Stimulated activated naive B cell treated with anti-CD40 and anti-IgM and Interleukin-4, amounts not matched to agents 10 μg/mL and 1 μg/mL and 100 μg/mL, for 72 hours (primary cell): ENCODE results near the gene KCNMA1.
"Not testable (repeated sequence)": the region's sequence is repeated elsewhere in the genome, so short reads cannot be mapped to it uniquely, and the experiment has no call there.

Experiments used
- ATAC-seq, 2 donors: fragments of 150-1000 bp; cut with Tn5 transposase; replicated peaks; 2 replicates each; pipeline ENCODE4 v1.10.0; 2021; ENCODE audit warnings: moderate library complexity in 1 of 2
- DNase-seq: peaks from one replicate; pipeline ENCODE4 v3.0.0; 2021
- H3K27ac Mint-ChIP-seq: one replicate; pipeline ENCODE4 v1.8.0; 2022; ENCODE audit warnings: mild to moderate bottlenecking, mixed read lengths
- H3K27me3 Mint-ChIP-seq, 2 donors: one replicate each; pipeline ENCODE4 v1.8.0; 2022; ENCODE audit warnings: mixed read lengths in 2 of 2
- H3K36me3 Mint-ChIP-seq, 2 donors: one replicate each; pipeline ENCODE4 v1.8.0; 2022; ENCODE audit warnings: mixed read lengths in 2 of 2, mild to moderate bottlenecking in 1 of 2
- H3K4me1 Mint-ChIP-seq, 2 donors: one replicate each; pipeline ENCODE4 v1.8.0; 2022; ENCODE audit warnings: mixed read lengths in 2 of 2, mild to moderate bottlenecking in 1 of 2
- H3K4me3 Mint-ChIP-seq, 2 donors: one replicate each; pipeline ENCODE4 v1.8.0; 2022; ENCODE audit warnings: mild to moderate bottlenecking in 2 of 2, mixed read lengths in 2 of 2, moderate library complexity in 1 of 2
- H3K9me3 Mint-ChIP-seq, 2 donors: one replicate each; pipeline ENCODE4 v1.8.0; 2022; ENCODE audit warnings: mixed read lengths in 2 of 2, mild to moderate bottlenecking in 1 of 2

The KCNMA1 gene

DNA sequence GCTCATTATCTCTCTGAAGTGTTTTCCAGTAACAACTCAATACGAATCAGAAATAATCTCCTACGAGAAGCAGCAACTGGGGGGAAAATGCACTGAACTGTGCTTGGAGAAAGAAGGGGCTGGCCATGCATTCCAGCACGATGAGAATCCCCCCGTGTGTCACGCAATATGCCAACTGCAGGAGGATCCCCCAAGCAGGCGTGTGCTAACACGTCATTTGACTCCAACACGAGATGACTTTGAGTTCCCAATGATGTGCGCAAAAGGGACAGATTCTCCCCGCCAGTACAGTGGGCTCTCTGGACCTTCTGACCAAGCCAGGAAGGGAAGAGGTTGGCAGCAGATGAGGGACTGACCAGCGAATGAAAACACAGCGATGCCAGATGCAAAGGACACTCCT, 105.5 kb downstream of the KCNMA1 start:
- ATAC-seq (no peak), DNase-seq (no peak)
- H3K27me3 Mint-ChIP-seq: peaks cover 10 to 12% of the 10 kb centered on the region in 2 donors
- H3K9me3 Mint-ChIP-seq: no peaks in the 10 kb centered on the region
- H3K27ac Mint-ChIP-seq: no peak overlapping the region
- peaks cover 5 to 11% of the 10 kb centered on the region in 2 donors for H3K4me1 Mint-ChIP-seq
- no peaks in the 10 kb centered on the region for H3K36me3 Mint-ChIP-seq
- no peak overlapping the region for H3K4me3 Mint-ChIP-seq

DNA sequence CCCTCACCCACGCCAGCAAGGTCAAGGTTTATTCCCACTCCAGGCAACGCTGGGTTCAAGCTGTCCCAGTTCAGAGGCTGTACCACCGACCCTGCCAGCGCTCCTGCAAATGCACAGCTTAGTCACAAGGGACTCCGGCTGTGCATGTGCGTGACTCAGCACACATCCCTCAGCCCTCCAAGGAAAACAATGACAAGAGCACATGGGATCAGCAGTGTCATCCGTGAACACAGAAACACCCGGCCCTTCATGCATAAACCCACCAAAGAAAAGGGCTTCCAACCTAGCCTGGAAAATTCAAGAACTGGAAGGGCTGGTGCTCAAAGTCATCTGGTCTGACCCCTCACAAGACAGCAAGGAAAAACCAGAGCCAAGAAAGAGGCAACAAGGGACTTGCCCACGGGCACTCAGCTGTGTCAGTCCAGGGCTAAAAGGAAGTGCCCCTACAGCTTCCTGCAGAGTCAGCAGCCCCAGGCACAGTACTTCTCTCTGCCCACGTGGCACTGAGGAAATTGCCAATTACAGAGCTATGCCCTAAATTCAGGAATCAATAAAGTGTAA, 106.1 kb downstream of the KCNMA1 start:
- H3K27ac Mint-ChIP-seq: no peak overlapping the region
- no peak for DNase-seq
- no peaks in the 10 kb centered on the region for H3K36me3 Mint-ChIP-seq
- ATAC-seq: peak in 1 of 2 donors; percentile 53
- H3K4me3 Mint-ChIP-seq: no peak overlapping the region
- peaks cover 5 to 11% of the 10 kb centered on the region in 2 donors for H3K4me1 Mint-ChIP-seq
- H3K27me3 Mint-ChIP-seq: peaks cover 10 to 12% of the 10 kb centered on the region in 2 donors
- no peaks in the 10 kb centered on the region for H3K9me3 Mint-ChIP-seq

DNA sequence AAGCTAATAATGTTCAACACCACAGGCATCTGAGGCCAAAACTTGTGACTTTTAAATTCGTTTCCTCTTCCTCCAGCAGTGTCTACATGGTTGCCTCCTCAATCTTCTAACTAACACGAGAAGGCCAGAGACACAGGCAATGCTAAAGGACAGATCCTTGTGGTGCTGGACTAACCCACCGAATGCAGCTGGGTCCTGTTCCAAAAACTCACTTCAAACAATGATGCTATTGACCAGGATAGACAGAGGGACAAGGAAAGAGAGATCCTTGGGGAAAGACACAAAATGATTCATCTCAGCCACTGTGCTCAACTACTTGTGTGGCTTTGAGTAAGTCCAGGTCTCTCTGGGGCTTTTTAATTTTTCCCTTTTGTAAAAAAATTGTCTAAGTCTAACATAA, 107.6 kb downstream of the KCNMA1 start:
- Mint-ChIP-seq H3K36me3 (no peaks in the 10 kb centered on the region), H3K4me1 (peaks cover 5 to 11% of the 10 kb centered on the region in 2 donors), H3K4me3 (no peak overlapping the region), H3K9me3 (no peaks in the 10 kb centered on the region), H3K27ac (no peak overlapping the region), H3K27me3 (peaks cover 5 to 10% of the 10 kb centered on the region in 2 donors)
- DNase-seq: no peak
- ATAC-seq: no peak

DNA sequence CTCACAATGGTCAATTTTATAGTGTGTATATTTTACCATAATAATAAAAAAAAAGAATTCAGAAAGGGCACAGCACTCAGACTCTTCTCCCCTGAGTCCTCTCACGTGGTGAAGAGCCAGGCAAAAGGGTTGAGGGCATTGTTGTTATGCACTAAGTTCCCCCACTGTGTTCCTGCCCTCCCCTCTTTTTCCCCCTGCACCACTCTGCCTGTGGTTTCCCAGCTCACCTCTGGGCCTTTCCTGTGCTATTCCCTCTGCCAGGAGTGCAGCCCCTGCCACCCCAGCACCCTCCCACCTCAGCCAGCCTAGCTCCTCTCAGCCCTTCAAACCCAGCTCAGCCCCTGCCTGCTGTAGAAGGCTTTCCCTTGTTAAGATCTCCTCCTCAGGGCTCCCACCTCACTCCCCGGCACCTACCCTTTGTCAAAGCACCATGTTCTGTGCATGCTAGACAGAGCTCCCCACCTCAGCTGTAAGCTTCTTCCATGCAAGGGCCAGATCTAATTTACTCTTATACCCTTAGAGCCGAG, 108.5 kb downstream of the KCNMA1 start:
- DNase-seq (no peak), ATAC-seq (no peak)
- Mint-ChIP-seq H3K36me3 (no peaks in the 10 kb centered on the region), H3K9me3 (no peaks in the 10 kb centered on the region), H3K4me1 (peaks cover 5 to 11% of the 10 kb centered on the region in 2 donors), H3K4me3 (no peak overlapping the region), H3K27ac (no peak overlapping the region), H3K27me3 (peaks cover 0 to 5% of the 10 kb centered on the region in 2 donors)

DNA sequence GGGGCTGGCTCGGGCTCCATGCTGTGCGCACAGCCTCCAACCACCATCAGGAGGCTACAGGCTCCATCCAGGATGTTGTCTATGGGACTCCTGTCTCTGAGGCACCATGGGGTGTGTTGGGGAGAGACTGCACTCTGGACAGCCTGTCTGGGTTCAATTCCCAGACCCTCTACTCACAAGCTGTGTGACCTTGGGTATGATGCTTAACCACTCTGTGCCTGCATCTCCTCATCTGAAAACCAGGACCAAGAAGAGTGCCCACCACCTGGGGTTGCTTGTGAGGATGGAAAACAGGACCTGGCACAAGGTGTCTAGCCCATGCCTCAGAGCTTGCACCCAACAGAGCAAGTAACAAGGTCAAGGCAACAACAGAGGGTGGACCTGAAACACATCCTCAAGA, 109.8 kb downstream of the KCNMA1 start:
- no peak for ATAC-seq

DNA sequence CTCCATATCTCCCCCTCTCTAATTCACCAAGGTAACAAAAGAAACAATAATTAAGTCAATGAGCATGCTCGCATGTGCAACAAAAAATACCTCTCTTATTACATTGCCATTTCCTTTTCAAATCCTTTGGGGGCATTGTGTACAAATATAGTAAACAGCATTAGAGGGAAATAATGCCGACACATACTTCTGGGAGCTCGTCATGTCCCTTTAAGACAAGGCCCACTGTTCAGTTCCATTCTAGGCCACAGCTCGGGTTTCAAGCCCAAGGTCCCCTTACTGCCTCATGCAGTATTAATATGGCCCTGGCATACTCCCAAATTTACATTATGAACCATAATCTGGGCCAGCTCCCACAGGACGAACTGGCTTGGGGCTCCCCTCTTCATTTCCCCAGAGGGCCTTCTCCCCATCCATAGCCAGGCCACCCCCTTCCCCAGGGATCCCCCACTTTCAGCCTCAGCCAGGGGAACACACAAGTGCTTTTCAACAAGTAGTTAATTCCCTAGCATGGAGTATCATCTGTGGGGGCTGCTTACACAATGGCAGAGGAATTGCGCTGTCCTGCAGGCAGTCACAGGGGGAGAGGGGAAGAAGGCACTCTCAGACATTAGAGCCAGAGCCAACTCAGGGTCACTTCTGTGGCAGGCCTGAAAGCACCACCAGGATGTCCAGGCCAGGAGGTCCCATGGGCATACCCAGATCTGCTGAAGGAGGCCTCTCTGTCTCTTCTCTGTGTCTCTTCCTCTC, 110.6 kb downstream of the KCNMA1 start:
- Mint-ChIP-seq H3K4me3 (no peak overlapping the region), H3K27ac (no peak overlapping the region), H3K9me3 (no peaks in the 10 kb centered on the region), H3K4me1 (peaks cover 5 to 11% of the 10 kb centered on the region in 2 donors), H3K27me3 (no peaks in the 10 kb centered on the region), H3K36me3 (no peaks in the 10 kb centered on the region)
- DNase-seq (no peak), ATAC-seq (no peak)

More for the DNA sequence above, 109.8 kb downstream of the KCNMA1 start:
- no peak for DNase-seq
- Mint-ChIP-seq H3K4me3 (no peak overlapping the region), H3K36me3 (no peaks in the 10 kb centered on the region), H3K9me3 (no peaks in the 10 kb centered on the region), H3K27me3 (no peaks in the 10 kb centered on the region), H3K27ac (no peak overlapping the region), H3K4me1 (peaks cover 5 to 11% of the 10 kb centered on the region in 2 donors)

DNA sequence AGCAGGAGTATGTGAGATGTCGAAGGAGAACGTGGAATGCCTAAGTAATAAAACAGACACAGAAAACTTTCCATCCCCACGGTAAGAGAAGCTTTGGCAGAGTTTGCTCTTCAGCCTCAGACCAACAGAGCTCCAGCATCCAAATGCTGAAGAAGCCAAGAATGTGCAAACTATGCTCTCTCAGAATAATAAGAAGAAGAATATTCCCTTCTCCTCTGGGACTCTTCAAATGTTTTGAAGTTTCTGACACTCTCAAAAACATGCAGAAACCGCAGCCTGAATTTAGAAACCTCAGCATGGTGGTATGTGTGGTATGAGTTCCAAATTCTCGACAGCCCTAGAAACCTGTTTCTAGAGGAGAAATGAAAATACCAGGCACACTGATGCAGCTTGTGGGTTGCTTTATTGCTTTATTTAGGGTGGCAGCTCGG, 113.3 kb downstream of the KCNMA1 start:
- no peak for ATAC-seq
- Mint-ChIP-seq H3K27me3 (peaks cover 4 to 7% of the 10 kb centered on the region in 2 donors), H3K4me3 (no peak overlapping the region), H3K27ac (no peak overlapping the region), H3K36me3 (no peaks in the 10 kb centered on the region), H3K9me3 (peaks cover 2 to 5% of the 10 kb centered on the region in 2 donors), H3K4me1 (no peaks in the 10 kb centered on the region)
- no peak for DNase-seq

DNA sequence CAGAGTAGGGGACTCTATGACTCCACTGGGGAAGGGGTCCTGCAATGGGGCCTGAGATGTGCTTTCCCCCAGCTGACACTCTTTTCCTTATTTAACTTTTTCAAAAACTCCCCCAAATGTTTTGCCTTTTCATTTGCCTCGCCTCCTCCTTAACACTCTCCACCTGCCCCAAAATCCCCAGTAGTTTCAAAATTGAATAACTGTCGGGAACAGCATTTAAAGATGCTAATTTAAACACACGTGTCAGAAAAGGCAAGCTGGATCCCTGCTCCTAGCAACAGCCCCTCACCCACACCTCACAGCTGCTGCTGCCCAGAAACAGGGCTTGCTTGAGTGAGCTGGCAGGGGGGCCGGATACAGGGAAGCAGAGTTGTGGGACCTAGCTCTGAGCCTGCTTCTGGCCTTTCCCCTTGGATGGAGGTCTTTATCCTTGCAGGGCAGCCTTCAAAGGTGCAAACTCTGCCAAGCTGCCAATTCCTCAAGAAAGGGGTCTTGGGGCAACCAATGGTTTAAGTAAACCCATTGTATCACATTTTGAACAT, 115.3 kb downstream of the KCNMA1 start:
- ATAC-seq: no peak
- no peak for DNase-seq
- Mint-ChIP-seq H3K36me3 (no peaks in the 10 kb centered on the region), H3K4me1 (no peaks in the 10 kb centered on the region), H3K9me3 (peaks cover 2 to 5% of the 10 kb centered on the region in 2 donors), H3K27me3 (peaks cover 4 to 7% of the 10 kb centered on the region in 2 donors), H3K27ac (no peak overlapping the region), H3K4me3 (no peak overlapping the region)

DNA sequence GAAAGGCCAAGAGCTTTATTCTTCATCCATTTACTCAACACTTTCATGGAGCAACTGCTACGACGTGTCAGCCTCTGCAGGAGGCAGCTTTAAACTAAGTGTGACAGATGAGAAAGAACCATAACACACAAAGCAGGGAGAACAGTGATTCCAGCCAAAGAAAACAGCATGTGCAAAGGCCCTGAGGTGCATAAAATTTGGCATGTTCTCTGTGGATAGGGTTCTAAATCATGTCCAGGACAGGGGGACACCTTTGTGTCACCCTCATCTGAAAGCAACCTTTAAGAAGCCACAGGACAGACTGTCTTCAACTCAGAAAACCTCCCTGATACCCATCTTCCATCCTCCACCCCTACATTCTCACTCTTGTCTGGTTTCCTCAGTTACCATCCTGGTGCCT, 116.6 kb downstream of the KCNMA1 start:
- H3K36me3 Mint-ChIP-seq: no peaks in the 10 kb centered on the region
- DNase-seq (no peak), ATAC-seq (no peak)
- H3K9me3 Mint-ChIP-seq: peaks cover 2 to 5% of the 10 kb centered on the region in 2 donors
- no peak overlapping the region for H3K27ac Mint-ChIP-seq
- H3K4me3 Mint-ChIP-seq: no peak overlapping the region
- no peaks in the 10 kb centered on the region for H3K4me1 Mint-ChIP-seq
- peaks cover 4 to 16% of the 10 kb centered on the region in 2 donors for H3K27me3 Mint-ChIP-seq

DNA sequence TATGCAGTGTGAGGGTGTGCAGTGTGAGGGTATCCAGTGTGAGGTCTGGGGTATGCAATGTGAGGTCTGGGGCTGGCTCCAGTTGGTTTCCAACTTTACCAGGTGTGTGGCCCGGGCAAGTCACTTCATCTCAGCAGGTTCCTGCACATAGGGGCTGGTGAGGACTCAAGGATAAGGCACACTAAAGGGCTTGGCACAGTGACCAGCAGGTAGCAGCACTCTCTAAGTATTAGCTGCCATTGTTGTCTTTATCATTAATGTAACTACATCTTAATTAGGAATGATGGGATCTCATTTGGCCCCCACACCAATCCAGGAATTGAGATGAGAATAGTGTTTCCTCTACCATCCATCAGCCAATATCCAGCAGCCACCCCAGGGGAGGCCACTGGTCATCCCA, 117.3 kb downstream of the KCNMA1 start:
- Mint-ChIP-seq H3K4me3 (no peak overlapping the region), H3K36me3 (no peaks in the 10 kb centered on the region), H3K27me3 (peaks cover 4 to 17% of the 10 kb centered on the region in 2 donors), H3K4me1 (no peaks in the 10 kb centered on the region), H3K27ac (no peak overlapping the region), H3K9me3 (peaks cover 2 to 5% of the 10 kb centered on the region in 2 donors)
- no peak for ATAC-seq
- no peak for DNase-seq

DNA sequence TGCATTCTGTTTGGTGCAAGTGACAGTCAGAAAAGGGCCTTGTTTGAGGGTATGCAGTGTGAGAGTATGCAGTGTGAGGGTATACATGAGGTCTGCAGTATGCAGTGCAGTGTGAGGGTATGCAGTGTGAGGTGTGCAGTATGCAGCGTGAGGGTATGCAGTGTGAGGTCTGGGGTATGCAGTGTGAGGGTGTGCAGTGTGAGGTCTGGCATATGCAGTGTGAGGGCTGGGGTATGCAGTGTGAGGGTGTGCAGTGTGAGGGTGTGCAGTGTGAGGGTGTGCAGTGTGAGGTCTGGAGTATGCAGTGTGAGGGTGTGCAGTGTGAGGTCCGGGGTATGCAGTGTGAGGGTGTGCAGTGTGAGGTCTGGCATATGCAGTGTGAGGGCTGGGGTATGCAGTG, 117.8 kb downstream of the KCNMA1 start:
- not testable (repeated sequence) for H3K27ac Mint-ChIP-seq, H3K4me3 Mint-ChIP-seq, H3K36me3 Mint-ChIP-seq, H3K4me1 Mint-ChIP-seq, DNase-seq, ATAC-seq, H3K9me3 Mint-ChIP-seq
- peaks cover 4 to 17% of the 10 kb centered on the region in 2 donors for H3K27me3 Mint-ChIP-seq

DNA sequence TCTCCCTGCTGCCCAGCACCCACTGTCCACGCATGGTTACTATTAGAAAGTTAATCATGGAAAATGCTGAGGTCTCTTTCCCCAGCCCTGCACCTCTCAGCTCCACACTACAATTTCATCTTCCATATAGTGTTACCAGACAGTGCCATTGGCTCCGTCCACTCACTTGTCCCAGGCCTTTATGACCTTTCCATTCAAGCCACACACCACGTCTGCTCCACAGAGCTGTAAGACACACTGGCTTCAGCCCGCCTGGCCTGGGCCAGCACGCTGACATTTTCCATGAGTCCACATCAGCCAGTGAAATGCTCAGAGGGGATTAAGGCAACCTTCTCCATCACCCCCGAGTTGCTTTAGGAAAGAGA, 118.7 kb downstream of the KCNMA1 start:
- DNase-seq: no peak
- Mint-ChIP-seq H3K27me3 (peaks cover 4 to 17% of the 10 kb centered on the region in 2 donors), H3K27ac (no peak overlapping the region), H3K36me3 (no peaks in the 10 kb centered on the region), H3K4me1 (no peaks in the 10 kb centered on the region), H3K9me3 (peaks cover 2 to 5% of the 10 kb centered on the region in 2 donors), H3K4me3 (no peak overlapping the region)
- no peak for ATAC-seq

DNA sequence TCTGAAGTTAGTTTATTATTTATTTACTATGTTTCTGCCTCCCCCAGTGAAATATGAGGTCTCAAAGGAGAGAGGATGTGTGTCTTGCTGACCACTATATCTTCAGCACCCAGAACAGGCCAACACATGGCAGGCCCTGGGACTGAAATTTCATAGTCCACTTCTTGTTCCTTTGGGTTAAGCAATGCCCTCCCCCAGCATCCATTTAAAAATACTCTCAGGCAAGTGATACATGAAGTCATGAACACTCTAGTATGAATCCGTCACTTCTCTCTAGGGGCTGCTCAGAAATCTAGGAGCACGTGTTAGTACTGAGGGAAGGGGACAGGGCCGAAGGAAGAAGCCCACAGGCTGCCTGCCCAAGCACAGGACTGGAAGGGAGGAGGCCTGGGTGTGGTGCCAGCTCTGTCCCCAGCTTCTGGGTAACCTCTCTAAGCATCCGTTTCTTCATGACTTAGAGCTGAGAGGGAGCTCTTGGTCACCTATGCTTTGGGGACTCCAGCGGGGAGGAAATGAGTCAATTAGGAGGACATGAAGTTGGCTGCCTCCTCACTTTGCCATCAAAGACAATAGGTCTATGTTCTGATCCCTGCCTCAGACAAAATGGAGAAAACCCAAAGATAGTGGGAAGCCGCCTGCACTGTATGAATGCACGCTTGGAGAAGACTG, 119.2 kb downstream of the KCNMA1 start:
- peaks cover 2 to 5% of the 10 kb centered on the region in 2 donors for H3K9me3 Mint-ChIP-seq
- no peak for ATAC-seq
- H3K4me1 Mint-ChIP-seq: no peaks in the 10 kb centered on the region
- no peaks in the 10 kb centered on the region for H3K36me3 Mint-ChIP-seq
- no peak for DNase-seq
- H3K27ac Mint-ChIP-seq: no peak overlapping the region
- peaks cover 4 to 17% of the 10 kb centered on the region in 2 donors for H3K27me3 Mint-ChIP-seq
- H3K4me3 Mint-ChIP-seq: no peak overlapping the region

DNA sequence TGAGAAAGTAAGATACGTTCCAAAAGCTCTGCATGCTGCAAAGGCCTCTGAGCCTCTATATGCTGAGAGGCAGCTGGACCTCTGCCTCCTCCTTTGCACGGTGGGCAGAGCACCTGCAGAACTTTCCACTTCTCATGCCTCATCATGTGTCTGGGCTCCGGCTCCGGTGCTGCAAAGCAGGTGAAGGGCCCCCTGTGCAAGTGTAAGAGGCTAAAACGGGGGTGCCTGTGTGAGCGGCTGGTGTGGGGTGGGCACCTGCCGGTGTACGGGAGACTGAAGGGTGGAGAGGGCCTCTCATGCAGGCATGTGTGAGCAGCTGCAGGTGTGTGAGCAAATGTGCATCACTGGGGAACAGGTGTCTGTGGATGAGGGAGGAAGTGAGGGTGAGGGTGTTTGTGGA, 121.0 kb downstream of the KCNMA1 start:
- Mint-ChIP-seq H3K36me3 (no peaks in the 10 kb centered on the region), H3K9me3 (peaks cover 2 to 5% of the 10 kb centered on the region in 2 donors), H3K27ac (no peak overlapping the region), H3K4me3 (no peak overlapping the region), H3K4me1 (no peaks in the 10 kb centered on the region), H3K27me3 (peaks cover 2 to 17% of the 10 kb centered on the region in 2 donors)
- DNase-seq (no peak), ATAC-seq (no peak)
